T-cell (primary cell): Measurements from ENCODE around the gene OTOS. TPM values are rescaled to one million over a fixed set of nuclear protein-coding genes. Genes with fewer than 3 reads are reported as not detected.

Experiments
- ATAC-seq, 4 experiments: fragments of 200-7000 bp in 3 of 4; fragments of 150-1000 bp in 1 of 4; cut with Tn5 transposase; replicated peaks in 1 of 4; 1 replicate in 3 of 4; 2 replicates in 1 of 4; pipeline ENCODE4 v1.10.0; 2021; ENCODE audit warnings: moderate library complexity in 3 of 4, mild to moderate bottlenecking in 2 of 4, moderate number of reproducible peaks in 1 of 4
- CTCF ChIA-PET, 2 donors: fragments of 300-600 bp; sonication (Branson Sonifier 250); formaldehyde crosslinking; loops; one replicate each; lab custom pipeline; 2022; ENCODE audit warnings: antibody characterized with exemption in 2 of 2; lab: Charles Lee
- POLR2A ChIA-PET, 2 donors: fragments of 300-600 bp; sonication (Branson Sonifier 250); formaldehyde crosslinking; loops; one replicate each; lab custom pipeline; 2022; ENCODE audit warnings: antibody characterized with exemption in 2 of 2; lab: Charles Lee
- DNase-seq, 35 experiments: peaks; one replicate each; pipeline versions ENCODE4 v3.0.0 to v3.0.0-alpha.2; 2013 to 2023
- H3K27ac ChIP-seq: one replicate; pipeline ENCODE4 v1.5.1; 2013; ENCODE audit warnings: low read length
- H3K27me3 ChIP-seq, 2 experiments: replicated peaks in 1 of 2; 1 replicate in 1 of 2; 2 replicates in 1 of 2; pipeline versions ENCODE4 v1.6.1 to v1.7.0; 2013; ENCODE audit warnings: low read length in 1 of 2, mixed read lengths in 1 of 2; ENCODE audit not compliant: control insufficient read depth in 2 of 2, insufficient read depth in 2 of 2; ENCODE audit errors: extremely low read depth in 1 of 2
- H3K36me3 ChIP-seq, 2 donors: 1 replicate in 1 of 2; 2 replicates in 1 of 2; pipeline versions ENCODE4 v1.6.1 to v1.7.0; 2013; ENCODE audit warnings: low read length in 1 of 2; ENCODE audit not compliant: control insufficient read depth in 2 of 2, insufficient read depth in 1 of 2; ENCODE audit errors: extremely low read depth in 1 of 2
- H3K4me1 ChIP-seq, 2 experiments: 1 replicate in 1 of 2; 2 replicates in 1 of 2; pipeline versions ENCODE4 v1.6.1 to v1.7.0; 2013; ENCODE audit warnings: low read length in 2 of 2, mixed read lengths in 1 of 2; ENCODE audit not compliant: insufficient read depth in 2 of 2, control insufficient read depth in 1 of 2; ENCODE audit errors: extremely low read depth in 1 of 2
- H3K4me3 ChIP-seq, 2 donors: 1 replicate in 1 of 2; 2 replicates in 1 of 2; pipeline versions ENCODE4 v1.5.1 to v1.7.0; 2013; ENCODE audit warnings: mild to moderate bottlenecking in 2 of 2, low read length in 1 of 2, moderate library complexity in 1 of 2; ENCODE audit not compliant: control insufficient read depth in 1 of 2; ENCODE audit errors: extremely low read depth in 1 of 2
- H3K9me3 ChIP-seq: 2 replicates; pipeline ENCODE4 v1.7.0; 2013
- H3K27ac Mint-ChIP-seq, 2 donors: one replicate each; pipeline ENCODE4 v1.8.0; 2020 to 2021; ENCODE audit warnings: mild to moderate bottlenecking in 2 of 2, mixed read lengths in 2 of 2
- H3K27me3 Mint-ChIP-seq, 2 donors: one replicate each; pipeline ENCODE4 v1.8.0; 2021 to 2022; ENCODE audit warnings: mixed read lengths in 2 of 2
- H3K36me3 Mint-ChIP-seq: one replicate; pipeline ENCODE4 v1.8.0; 2021; ENCODE audit warnings: mixed read lengths
- H3K4me1 Mint-ChIP-seq, 3 donors: one replicate each; pipeline ENCODE4 v1.8.0; 2020 to 2022; ENCODE audit warnings: mixed read lengths in 3 of 3, mild to moderate bottlenecking in 1 of 3
- H3K4me3 Mint-ChIP-seq, 3 donors: one replicate each; pipeline ENCODE4 v1.8.0; 2020 to 2022; ENCODE audit warnings: mild to moderate bottlenecking in 3 of 3, mixed read lengths in 3 of 3, moderate library complexity in 3 of 3
- H3K9me3 Mint-ChIP-seq, 3 donors: one replicate each; pipeline ENCODE4 v1.8.0; 2020 to 2022; ENCODE audit warnings: mixed read lengths in 3 of 3
- WGBS: methylation state at CpG from one replicate; pipeline ENCODE4 v1.1.5; 2013; ENCODE audit warnings: missing lambda C conversion rate; ENCODE audit not compliant: insufficient coverage; 5-methylcytosine and 5-hydroxymethylcytosine counted together
- total RNA-seq, 35 experiments: library from RNA in 6 of 35; stranded (reverse) in 6 of 35; fragments of 120-200 nt in 1 of 35; gene quantifications; one replicate each; pipeline versions ENCODE4 v1.2.1 to v1.2.4 and lab custom pipeline; 2013 to 2026

Gene OTOS
- total RNA-seq, 5 donors from 2014 or later (not counting 1 experiment from before 2014, with no cell fraction given), result not detected

- Mint-ChIP-seq H3K36me3 (no peaks in the 10 kb centered on the region), H3K27ac (no peak overlapping the region), H3K9me3 (peaks cover 0 to 6% (median 4%) of the 10 kb centered on the region in 3 donors), H3K27me3 (peaks cover 10 to 11% of the 10 kb centered on the region in 2 donors), H3K4me1 (peaks cover 0 to 2% (median 1%) of the 10 kb centered on the region in 3 donors), H3K4me3 (no peak overlapping the region)
- Histone ChIP-seq H3K4me3 (no peak overlapping the region), H3K27me3 (peaks cover 0 to 56% of the 10 kb centered on the region in 2 experiments), H3K27ac (no peak overlapping the region), H3K4me1 (peaks cover 0 to 11% of the 10 kb centered on the region in 2 experiments), H3K36me3 (no peaks in the 10 kb centered on the region), H3K9me3 (no peaks in the 10 kb centered on the region)
- ATAC-seq (no peak), DNase-seq (no peak)
- 91% methylated on average over 8 of the region's 20 CpGs for WGBS
- ChIA-PET CTCF (no interaction called here), POLR2A (no interaction called here)
Observed at GRCh38 chr2:240147911-240148587, 7.6 kb upstream of the OTOS start.

GRCh38 chr2:240147382-240147781, 6.9 kb upstream of the OTOS start:
- Mint-ChIP-seq H3K9me3 (no peaks in the 10 kb centered on the region), H3K4me1 (peaks cover 0 to 2% (median 1%) of the 10 kb centered on the region in 3 donors), H3K27me3 (peaks cover 8 to 9% of the 10 kb centered on the region in 2 donors), H3K27ac (no peak overlapping the region), H3K4me3 (no peak overlapping the region), H3K36me3 (no peaks in the 10 kb centered on the region)
- Histone ChIP-seq H3K27me3 (peaks cover 0 to 60% of the 10 kb centered on the region in 2 experiments), H3K4me3 (no peak overlapping the region), H3K4me1 (peaks cover 0 to 11% of the 10 kb centered on the region in 2 experiments), H3K9me3 (no peaks in the 10 kb centered on the region), H3K27ac (no peak overlapping the region), H3K36me3 (no peaks in the 10 kb centered on the region)
- no peak for DNase-seq
- ChIA-PET POLR2A (no interaction called here), CTCF (no interaction called here)
- ATAC-seq, result no peak
- WGBS, result 84% methylated on average over 5 of the region's 5 CpGs

GRCh38 chr2:240146627-240147278, 6.3 kb upstream of the OTOS start:
- ChIA-PET POLR2A (no interaction called here), CTCF (interaction anchor here in 1 of 2 donors (1.7 to 1.8 kb wide), 2 partner anchors 83 to 85 kb away, joined by 4 to 9 read pairs; no protein-coding TSS in a partner anchor)
- Mint-ChIP-seq H3K36me3 (no peaks in the 10 kb centered on the region), H3K9me3 (no peaks in the 10 kb centered on the region), H3K27ac (no peak overlapping the region), H3K4me3 (no peak overlapping the region), H3K27me3 (peaks cover 8 to 13% of the 10 kb centered on the region in 2 donors), H3K4me1 (peaks cover 0 to 2% (median 1%) of the 10 kb centered on the region in 3 donors)
- peaks cover 0 to 11% of the 10 kb centered on the region in 2 experiments for H3K4me1 ChIP-seq
- H3K4me3 ChIP-seq, result no peak overlapping the region
- DNase-seq (no peak), ATAC-seq (no peak)
- H3K27me3 ChIP-seq, result peaks cover 0 to 59% of the 10 kb centered on the region in 2 experiments
- WGBS, result 75% methylated on average over 7 of the region's 12 CpGs
- H3K36me3 ChIP-seq, result no peaks in the 10 kb centered on the region
- no peak overlapping the region for H3K27ac ChIP-seq
- no peaks in the 10 kb centered on the region for H3K9me3 ChIP-seq

- no peak for ATAC-seq
- Mint-ChIP-seq H3K27me3 (peaks cover 6 to 9% of the 10 kb centered on the region in 2 donors), H3K4me1 (peaks cover 0 to 2% (median 1%) of the 10 kb centered on the region in 3 donors), H3K9me3 (no peaks in the 10 kb centered on the region), H3K36me3 (no peaks in the 10 kb centered on the region), H3K4me3 (no peak overlapping the region), H3K27ac (no peak overlapping the region)
- Histone ChIP-seq H3K4me1 (peaks cover 0 to 11% of the 10 kb centered on the region in 2 experiments), H3K9me3 (no peaks in the 10 kb centered on the region), H3K27ac (no peak overlapping the region), H3K36me3 (no peaks in the 10 kb centered on the region), H3K27me3 (peaks cover 0 to 54% of the 10 kb centered on the region in 2 experiments), H3K4me3 (no peak overlapping the region)
- 61% methylated on average over 10 of the region's 10 CpGs for WGBS
- ChIA-PET POLR2A (no interaction called here), CTCF (interaction anchor here (0.9 to 1.8 kb wide), 3 partner anchors 83 to 85 kb away, joined by 3 to 9 read pairs (median 4); no protein-coding TSS in a partner anchor)
- no peak for DNase-seq
Observed at GRCh38 chr2:240146141-240146561, 5.7 kb upstream of the OTOS start.

GRCh38 chr2:240145461-240145860, 5.0 kb upstream of the OTOS start:
- ATAC-seq (no peak), DNase-seq (no peak)
- no peak overlapping the region for H3K4me3 ChIP-seq
- Mint-ChIP-seq H3K27ac (no peak overlapping the region), H3K4me3 (no peak overlapping the region), H3K27me3 (peaks cover 6 to 9% of the 10 kb centered on the region in 2 donors), H3K4me1 (peaks cover 0 to 2% (median 1%) of the 10 kb centered on the region in 3 donors), H3K36me3 (no peaks in the 10 kb centered on the region), H3K9me3 (no peaks in the 10 kb centered on the region)
- H3K9me3 ChIP-seq, result no peaks in the 10 kb centered on the region
- peaks cover 0 to 10% of the 10 kb centered on the region in 2 experiments for H3K4me1 ChIP-seq
- H3K27ac ChIP-seq, result no peak overlapping the region
- no peaks in the 10 kb centered on the region for H3K36me3 ChIP-seq
- peaks cover 0 to 51% of the 10 kb centered on the region in 2 experiments for H3K27me3 ChIP-seq
- ChIA-PET POLR2A (no interaction called here), CTCF (interaction anchor here (0.8 to 1.8 kb wide), 4 partner anchors 82 to 1114 kb away, joined by 3 to 9 read pairs (median 4); no protein-coding TSS in a partner anchor)
- WGBS, result 76% methylated on average over 7 of the region's 13 CpGs

- peaks cover 0 to 8% of the 10 kb centered on the region in 2 experiments for H3K4me1 ChIP-seq
- H3K36me3 ChIP-seq, result no peaks in the 10 kb centered on the region
- Mint-ChIP-seq H3K4me3 (no peak overlapping the region), H3K27ac (no peak overlapping the region), H3K9me3 (no peaks in the 10 kb centered on the region), H3K27me3 (peaks cover 5 to 6% of the 10 kb centered on the region in 2 donors), H3K4me1 (peaks cover 0 to 2% (median 1%) of the 10 kb centered on the region in 3 donors), H3K36me3 (no peaks in the 10 kb centered on the region)
- DNase-seq (no peak), ATAC-seq (no peak)
- ChIA-PET POLR2A (no interaction called here), CTCF (interaction anchor here (1.8 to 4.2 kb wide), 3 partner anchors 81 to 84 kb away, joined by 4 to 41 read pairs (median 20); no protein-coding TSS in a partner anchor)
- H3K27me3 ChIP-seq, result peaks cover 0 to 44% of the 10 kb centered on the region in 2 experiments
- no peak overlapping the region for H3K4me3 ChIP-seq
- no peak overlapping the region for H3K27ac ChIP-seq
- WGBS, result 73% methylated on average over 17 of the region's 20 CpGs
- no peaks in the 10 kb centered on the region for H3K9me3 ChIP-seq
Observed at GRCh38 chr2:240144649-240145261, 4.3 kb upstream of the OTOS start.
